Stimulated activated CD4-positive, alpha-beta T cell treated with anti-CD3 and anti-CD28 coated beads, Interleukin-12 subunit alpha, Interleukin-12 subunit beta, amount 100 ng/mL, for 48 hours (primary cell): ENCODE results near the gene PDX1.
A peak's percentile ranks its signal among the peaks of the same experiment; 100 is the strongest.

Experiments used
- DNase-seq, 3 donors: peaks; one replicate each; pipeline ENCODE4 v3.0.0-alpha.2; 2020; ENCODE audit warnings: low read depth in 2 of 3, low spot score in 1 of 3

The PDX1 gene

GRCh38 chr13:27922883-27923612, 3.2 kb downstream of the PDX1 start:
- no peak for DNase-seq

GRCh38 chr13:27923794-27924528, 4.2 kb downstream of the PDX1 start:
- no peak for DNase-seq

- DNase-seq: no peak
Measured at GRCh38 chr13:27924529-27925141, 4.8 kb downstream of the PDX1 start.

GRCh38 chr13:27925220-27925991, 5.6 kb downstream of the PDX1 start:
- DNase-seq: no peak

- no peak for DNase-seq
Measured at GRCh38 chr13:27926644-27927434, 7.0 kb downstream of the PDX1 start.

DNA sequence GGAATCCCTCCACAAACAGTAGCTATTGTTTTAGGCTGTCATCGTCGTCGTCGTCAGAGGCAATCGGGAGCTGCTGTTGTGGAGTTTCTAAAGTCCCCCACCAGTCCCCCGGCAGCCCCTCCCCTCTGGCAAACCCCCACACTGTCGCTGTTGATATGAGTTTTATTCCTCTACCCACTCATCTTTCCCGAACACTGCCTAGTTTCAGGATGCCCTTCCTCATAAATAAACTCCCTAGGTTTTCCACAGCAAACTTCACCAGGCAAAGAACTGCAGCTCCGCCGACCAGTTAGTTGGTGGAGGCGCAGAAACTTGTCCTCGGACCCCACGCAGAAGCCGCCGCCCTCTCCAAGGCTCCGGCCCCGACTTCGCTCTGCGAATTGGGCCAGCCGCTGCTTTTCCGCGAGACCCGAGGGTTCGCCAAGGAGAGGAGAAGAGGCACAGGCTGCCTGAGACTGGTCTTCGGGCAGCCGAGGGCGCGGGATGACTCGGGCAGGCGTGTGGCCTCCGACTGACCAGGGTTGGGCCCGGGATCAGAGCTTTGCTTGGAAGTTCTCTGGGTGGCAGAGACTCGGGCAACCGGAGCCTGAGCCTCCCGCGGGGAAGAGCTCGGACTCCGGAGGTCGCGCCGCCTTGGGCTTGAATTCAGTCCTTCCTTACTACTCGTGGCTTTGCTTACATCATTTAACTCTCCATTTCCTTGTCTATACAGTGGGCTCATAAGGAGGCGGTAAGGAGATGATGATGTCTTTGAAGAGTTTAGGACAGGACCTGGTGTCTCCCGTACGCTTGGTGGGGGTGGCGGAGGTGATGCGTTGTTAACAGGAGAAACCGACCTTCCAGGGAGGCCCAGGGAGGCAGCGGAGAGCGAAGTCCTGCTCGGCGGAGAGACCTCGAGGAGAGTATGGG, 7.9 kb downstream of the PDX1 start:
- DNase-seq: no peak

DNA sequence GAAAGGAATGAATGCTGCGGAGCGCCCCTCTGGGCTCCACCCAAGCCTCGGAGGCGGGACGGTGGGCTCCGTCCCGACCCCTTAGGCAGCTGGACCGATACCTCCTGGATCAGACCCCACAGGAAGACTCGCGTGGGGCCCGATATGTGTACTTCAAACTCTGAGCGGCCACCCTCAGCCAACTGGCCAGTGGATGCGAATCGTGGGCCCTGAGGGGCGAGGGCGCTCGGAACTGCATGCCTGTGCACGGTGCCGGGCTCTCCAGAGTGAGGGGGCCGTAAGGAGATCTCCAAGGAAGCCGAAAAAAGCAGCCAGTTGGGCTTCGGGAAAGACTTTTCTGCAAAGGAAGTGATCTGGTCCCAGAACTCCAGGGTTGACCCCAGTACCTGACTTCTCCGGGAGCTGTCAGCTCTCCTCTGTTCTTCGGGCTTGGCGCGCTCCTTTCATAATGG, 8.6 kb downstream of the PDX1 start:
- no peak for DNase-seq

- no peak for DNase-seq
Measured at GRCh38 chr13:27928805-27929753, 9.3 kb downstream of the PDX1 start.

DNA sequence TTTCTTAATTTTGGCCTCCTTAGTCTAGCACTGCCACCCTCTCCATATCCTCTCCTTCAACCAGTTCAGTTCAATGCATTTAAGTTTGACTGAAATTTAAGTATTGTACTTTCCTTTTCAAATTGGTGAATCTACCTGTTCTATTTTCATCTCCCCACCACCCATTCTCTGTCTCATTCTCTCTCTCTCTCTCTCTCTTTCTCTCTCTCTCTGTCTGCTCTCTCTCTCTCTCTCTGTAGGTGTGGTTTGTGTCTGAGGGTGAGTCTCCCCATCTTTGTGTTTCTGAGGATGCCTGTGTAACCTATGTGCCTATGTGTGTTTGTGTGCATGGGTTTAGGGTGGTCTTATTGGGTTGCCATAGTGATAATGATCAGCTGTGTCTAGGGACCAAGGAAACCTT, 10.1 kb downstream of the PDX1 start:
- no peak for DNase-seq

DNA sequence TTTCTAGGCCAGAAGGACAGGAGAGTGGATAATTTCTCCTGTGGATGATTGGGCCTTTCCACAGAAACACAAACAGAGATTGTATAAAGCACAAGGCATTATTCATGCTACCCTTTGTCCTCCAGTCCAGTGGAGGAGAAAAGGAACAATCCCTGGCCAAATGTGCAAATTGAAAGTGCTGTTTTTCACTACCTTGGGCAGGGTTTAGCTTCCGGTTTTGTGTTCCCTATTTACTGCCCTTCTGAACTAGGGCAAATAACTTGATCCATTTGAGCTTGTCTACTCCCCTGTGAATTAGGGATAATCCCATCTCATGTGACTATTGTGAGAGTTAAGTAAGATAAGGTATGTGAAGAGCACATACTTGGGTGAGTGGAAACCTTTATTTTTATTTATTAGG, 13.3 kb downstream of the PDX1 start:
- no peak for DNase-seq

GRCh38 chr13:27933580-27934328, 14.0 kb downstream of the PDX1 start:
- DNase-seq: no peak

- no peak for DNase-seq
Measured at GRCh38 chr13:27942972-27943371, 23.2 kb downstream of the PDX1 start.

GRCh38 chr13:27952876-27953675, 33.3 kb downstream of the PDX1 start:
- DNase-seq: no peak

GRCh38 chr13:27953676-27954405, 34.0 kb downstream of the PDX1 start:
- DNase-seq: peak; percentile 45 to 70 (median 63)

DNA sequence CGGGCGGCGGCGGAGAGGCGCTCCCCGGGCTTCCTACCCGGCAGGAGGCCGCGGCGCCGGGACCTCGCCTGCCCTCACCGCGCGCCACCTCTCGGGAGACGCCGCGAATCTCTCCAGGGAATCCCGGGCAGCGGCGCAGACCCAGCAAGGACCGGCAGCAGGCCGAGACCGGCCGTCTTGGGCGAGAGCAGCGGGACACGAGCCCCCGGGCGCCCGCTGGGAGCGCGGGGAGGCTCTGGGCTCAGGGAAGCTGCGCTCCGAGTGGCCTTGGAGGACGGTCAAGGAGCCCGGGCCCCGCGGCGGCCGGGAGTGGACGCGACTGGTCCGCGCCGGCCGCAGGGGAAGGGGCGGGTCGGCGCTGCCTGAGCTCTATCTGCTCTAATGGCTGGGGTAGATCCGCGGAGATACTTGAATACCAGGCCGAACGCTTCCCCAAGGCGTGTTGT, 34.6 kb downstream of the PDX1 start:
- DNase-seq: no peak

DNA sequence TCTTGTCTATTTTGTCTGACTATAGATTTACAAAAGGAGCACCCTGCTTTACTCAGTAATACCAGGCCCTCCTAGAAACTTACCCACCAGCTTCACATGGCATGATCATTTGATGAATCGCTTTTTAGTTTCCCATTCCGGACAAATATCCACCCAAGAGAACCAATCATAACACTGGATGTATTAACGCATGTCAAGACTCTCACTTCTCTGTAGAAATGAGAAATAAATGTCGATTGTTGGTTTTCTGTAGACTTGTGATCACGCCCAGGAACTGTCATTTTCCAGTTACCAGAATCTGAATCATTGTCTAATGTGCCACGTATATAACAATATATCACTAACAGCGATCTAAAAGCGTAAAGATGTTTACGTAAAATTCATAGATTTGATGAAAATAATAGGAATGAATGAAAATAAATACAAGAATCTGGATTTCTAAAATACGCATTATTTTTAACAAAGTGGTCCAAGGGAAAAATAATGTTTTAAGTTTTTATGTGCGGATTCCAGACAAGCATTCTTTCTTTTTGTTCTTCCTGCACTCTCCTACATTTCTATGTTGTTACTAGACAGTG, 35.3 kb downstream of the PDX1 start:
- DNase-seq: no peak
